GM13976 (cell line): ENCODE results near the gene KIDINS220.

Source experiments
- DNase-seq: peaks from one replicate; pipeline ENCODE4 v3.0.0; 2012; ENCODE audit warnings: low spot score
- CTCF ChIP-seq: IDR thresholded peaks from 2 replicates; pipeline ENCODE4 v1.5.1; 2012; ENCODE audit warnings: borderline replicate concordance, mild to moderate bottlenecking; ENCODE audit not compliant: insufficient read depth; ENCODE audit errors: extremely low read depth, missing control alignments, control extremely low read depth
- in situ Hi-C: fragments of 300-500 bp; cut with MboI; formaldehyde crosslinking; loops from one replicate; pipeline ENCODE4 v1.12.0; 2022; ENCODE audit warnings: low sequenced_read_pairs, mixed read lengths, inconsistent platforms; ENCODE audit not compliant: unreplicated experiment

The KIDINS220 gene

DNA sequence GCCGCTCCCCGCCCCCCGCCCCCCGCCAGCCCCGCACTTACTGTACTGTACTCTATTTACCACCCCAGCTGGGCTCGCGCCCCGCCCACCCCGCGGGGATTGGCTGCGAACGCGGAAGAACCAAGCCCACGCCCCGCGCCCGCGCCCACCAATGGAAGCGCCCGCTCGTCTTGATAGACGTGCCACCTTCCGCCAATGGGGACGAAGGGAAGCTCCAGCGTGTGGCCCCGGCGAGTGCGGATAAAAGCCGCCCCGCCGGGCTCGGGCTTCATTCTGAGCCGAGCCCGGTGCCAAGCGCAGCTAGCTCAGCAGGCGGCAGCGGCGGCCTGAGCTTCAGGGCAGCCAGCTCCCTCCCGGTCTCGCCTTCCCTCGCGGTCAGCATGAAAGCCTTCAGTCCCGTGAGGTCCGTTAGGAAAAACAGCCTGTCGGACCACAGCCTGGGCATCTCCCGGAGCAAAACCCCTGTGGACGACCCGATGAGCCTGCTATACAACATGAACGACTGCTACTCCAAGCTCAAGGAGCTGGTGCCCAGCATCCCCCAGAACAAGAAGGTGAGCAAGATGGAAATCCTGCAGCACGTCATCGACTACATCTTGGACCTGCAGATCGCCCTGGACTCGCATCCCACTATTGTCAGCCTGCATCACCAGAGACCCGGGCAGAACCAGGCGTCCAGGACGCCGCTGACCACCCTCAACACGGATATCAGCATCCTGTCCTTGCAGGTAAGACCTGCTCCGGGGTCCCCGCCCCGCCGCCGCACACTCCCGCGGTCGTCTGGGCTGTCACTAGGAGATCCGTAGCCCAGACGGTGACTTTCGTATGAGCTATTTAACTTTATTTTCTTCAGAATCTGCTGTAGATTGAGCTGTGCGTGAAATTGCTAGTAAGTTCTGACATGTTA lies 155.4 kb downstream of the KIDINS220 start, which contains the start of gene ID2:
ID2 (plus strand) TSS at position 271 of the 907 bp plus-strand sequence; CDS start at position 381, 110 bp downstream.
- no peak for TF ChIP-seq CTCF
- DNase-seq: peak; percentile 98
- in situ Hi-C loops: loop anchor here (10.0 kb wide), 2 partner anchors 157 to 1257 kb away; no protein-coding TSS in a partner anchor

DNA sequence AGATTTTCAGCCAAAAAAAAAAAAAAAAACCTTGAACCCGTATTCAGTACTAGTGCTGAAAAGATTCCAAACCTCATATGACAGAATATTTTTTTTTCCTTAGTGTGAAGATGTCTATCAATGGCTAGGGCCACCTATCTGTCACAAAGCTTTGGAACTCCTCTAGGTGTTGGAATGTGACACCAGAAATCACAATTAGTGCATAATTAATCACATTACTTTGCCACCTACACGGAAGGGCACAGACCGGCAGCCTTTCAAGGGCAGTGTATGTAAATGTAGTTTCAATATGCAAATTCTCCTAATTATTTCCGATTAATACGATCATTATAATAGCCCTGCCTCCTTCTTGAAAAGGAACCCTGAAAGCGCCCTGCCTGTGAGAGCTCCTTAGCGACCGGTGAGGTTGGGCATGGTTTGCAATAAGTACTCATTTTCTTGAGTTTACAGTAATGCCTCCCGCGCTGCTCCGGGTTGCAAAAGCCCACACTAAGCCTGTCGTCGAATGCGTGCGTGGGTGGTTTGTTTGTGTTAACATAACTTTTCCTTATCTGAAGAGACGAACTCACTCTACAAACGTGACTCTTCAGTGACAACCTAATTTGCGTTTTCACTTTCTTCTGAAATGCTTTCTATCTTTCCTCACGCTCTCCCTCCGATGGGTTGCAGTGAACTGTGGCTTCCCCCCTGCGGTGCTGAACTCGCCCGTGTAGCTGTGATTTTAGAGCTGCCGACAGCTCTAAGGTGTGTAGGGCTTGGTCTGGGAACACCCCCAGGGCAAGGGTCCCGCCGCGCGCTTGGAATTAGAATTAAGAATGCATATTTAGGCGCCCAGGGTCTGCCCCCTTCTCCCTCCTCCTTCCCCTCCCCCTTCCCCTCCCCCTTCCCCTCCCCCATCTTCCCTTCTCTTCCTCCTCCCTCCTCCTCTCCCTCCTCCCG lies 156.3 kb downstream of the KIDINS220 start:
- DNase-seq: no peak
- in situ Hi-C loops: loop anchor here (10.0 kb wide), 2 partner anchors 156 to 1256 kb away; no protein-coding TSS in a partner anchor
- no peak for TF ChIP-seq CTCF

DNA sequence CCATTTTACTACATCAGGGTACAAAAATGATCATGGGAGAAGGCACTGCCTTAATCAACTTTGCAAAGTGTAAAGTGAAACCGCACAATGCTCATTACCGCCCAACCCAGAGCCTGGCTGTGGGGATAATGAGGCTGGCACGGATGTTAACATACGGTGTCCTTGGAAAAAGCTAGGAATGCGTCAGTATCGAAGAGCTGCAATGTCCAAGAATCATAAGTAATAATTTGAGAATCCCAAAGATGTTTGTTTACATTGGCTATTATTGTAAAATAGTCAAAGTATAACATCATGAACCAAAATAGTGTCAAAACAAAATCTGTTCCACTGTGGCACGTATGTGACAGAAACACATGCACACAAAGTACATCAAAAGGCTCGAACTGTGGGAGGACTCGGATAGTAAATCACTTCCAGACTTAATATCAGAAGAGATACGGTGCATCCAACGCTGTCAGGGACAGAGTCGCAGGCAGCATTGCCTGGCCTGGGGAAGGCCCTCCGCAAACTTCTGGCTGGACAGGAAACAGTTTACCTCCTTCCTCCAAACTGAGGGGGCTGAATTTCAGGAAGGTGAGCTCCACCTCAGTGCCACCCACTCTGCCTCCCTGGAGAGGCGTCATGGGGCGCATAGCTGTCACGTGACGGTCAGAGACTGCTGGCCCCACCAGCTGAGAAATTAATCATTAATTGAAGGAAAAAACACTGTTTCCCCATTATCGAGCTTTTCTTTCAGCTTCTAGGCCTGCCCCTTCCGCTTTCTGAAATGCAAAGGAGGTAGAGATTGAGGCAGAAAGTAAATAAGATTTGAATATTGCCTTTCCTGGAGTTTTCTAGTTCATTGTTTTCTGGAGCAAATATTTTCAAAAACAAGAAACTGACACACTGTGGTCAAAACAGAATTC lies 157.3 kb downstream of the KIDINS220 start:
- in situ Hi-C loops: loop anchor here (10.0 kb wide), 2 partner anchors 155 to 1255 kb away; no protein-coding TSS in a partner anchor
- TF ChIP-seq CTCF: no peak
- DNase-seq: no peak

GRCh38 chr2:8679567-8679826 lies 157.9 kb downstream of the KIDINS220 start:
- in situ Hi-C loops: no loop called here
- TF ChIP-seq CTCF: no peak
- no peak for DNase-seq
